ENCODE measurements around the gene OLIG1.

Gene OLIG1

GRCh38 chr21:33029385-33029921 is 40.5 kb upstream of the OLIG1 start:
- no peaks in the 10 kb centered on the region for H3K9me3 Mint-ChIP-seq
- no peak for TF ChIP-seq CTCF (IDR thresholded peaks at IDR 0.05)
- H3K4me1 Mint-ChIP-seq = peaks cover 9% of the 10 kb centered on the region
- no peak overlapping the region for H3K4me3 Mint-ChIP-seq
- no peak for DNase-seq
- peaks cover 97% of the 10 kb centered on the region for H3K27me3 Mint-ChIP-seq (ENCODE audit: low read depth, poor library complexity)
- H3K36me3 Mint-ChIP-seq (ENCODE audit: low read depth) = no peaks in the 10 kb centered on the region
- H3K27ac Mint-ChIP-seq = no peak overlapping the region

GRCh38 chr21:33029975-33030461 is 39.9 kb upstream of the OLIG1 start:
- Mint-ChIP-seq H3K4me3 (no peak overlapping the region), H3K9me3 (no peaks in the 10 kb centered on the region), H3K36me3 (ENCODE audit: low read depth) (no peaks in the 10 kb centered on the region), H3K27ac (peak overlapping the region; percentile 22), H3K4me1 (peaks cover 9% of the 10 kb centered on the region), H3K27me3 (ENCODE audit: low read depth, poor library complexity) (peaks cover 97% of the 10 kb centered on the region)
- no peak for DNase-seq
- TF ChIP-seq CTCF (IDR thresholded peaks at IDR 0.05) = no peak

GRCh38 chr21:33030633-33031032 is 39.3 kb upstream of the OLIG1 start:
- no peaks in the 10 kb centered on the region for H3K36me3 Mint-ChIP-seq (ENCODE audit: low read depth)
- no peak for TF ChIP-seq CTCF (IDR thresholded peaks at IDR 0.05)
- H3K4me3 Mint-ChIP-seq = no peak overlapping the region
- DNase-seq = no peak
- peaks cover 97% of the 10 kb centered on the region for H3K27me3 Mint-ChIP-seq (ENCODE audit: low read depth, poor library complexity)
- H3K27ac Mint-ChIP-seq = no peak overlapping the region
- H3K4me1 Mint-ChIP-seq = peaks cover 9% of the 10 kb centered on the region
- no peaks in the 10 kb centered on the region for H3K9me3 Mint-ChIP-seq

- Mint-ChIP-seq H3K4me1 (peaks cover 3% of the 10 kb centered on the region), H3K36me3 (ENCODE audit: low read depth) (no peaks in the 10 kb centered on the region), H3K4me3 (no peak overlapping the region), H3K27ac (no peak overlapping the region), H3K9me3 (no peaks in the 10 kb centered on the region), H3K27me3 (ENCODE audit: low read depth, poor library complexity) (peaks cover 97% of the 10 kb centered on the region)
- TF ChIP-seq CTCF (IDR thresholded peaks at IDR 0.05) = no peak
- DNase-seq = no peak
Observed at GRCh38 chr21:33031152-33031911, 38.6 kb upstream of the OLIG1 start.

- Mint-ChIP-seq H3K4me3 (no peak overlapping the region), H3K36me3 (ENCODE audit: low read depth) (no peaks in the 10 kb centered on the region), H3K27me3 (ENCODE audit: low read depth, poor library complexity) (peaks cover 99% of the 10 kb centered on the region), H3K27ac (no peak overlapping the region), H3K4me1 (no peaks in the 10 kb centered on the region), H3K9me3 (no peaks in the 10 kb centered on the region)
- TF ChIP-seq CTCF (IDR thresholded peaks at IDR 0.05) = no peak
- no peak for DNase-seq
Observed at GRCh38 chr21:33032434-33033047, 37.4 kb upstream of the OLIG1 start.

All from nephron progenitor cell (in vitro differentiated cells).